SK-N-SH (cell line): Measurements from ENCODE around the gene DPEP3. TPM values are rescaled to one million over a fixed set of nuclear protein-coding genes. Genes with fewer than 3 reads are reported as not detected.
"Not testable (repeated sequence)": the region's sequence is repeated elsewhere in the genome, so short reads cannot be mapped to it uniquely, and the experiment has no call there.

Source experiments
- CTCF ChIA-PET: fragments of 300-600, 350-600 bp; formaldehyde crosslinking; extraction: SDS; loops from one replicate; lab custom pipeline; 2021; lab: Yijun Ruan, JAX
- POLR2A ChIA-PET: fragments of 350-600 bp; sonication (Branson Sonifier 250); formaldehyde crosslinking; extraction: SDS; loops from one replicate; lab custom pipeline; 2020; ENCODE audit warnings: antibody characterized with exemption, inconsistent platforms; lab: Yijun Ruan, JAX
- DNase-seq: peaks from one replicate; pipeline ENCODE4 v3.0.0; 2012
- H2AFZ ChIP-seq: fragments of 200-600 bp; sonication (generic); 2 replicates; pipeline ENCODE4 v1.8.1; 2016; ENCODE audit warnings: antibody characterized with exemption, mild to moderate bottlenecking, low read depth
- H3F3A ChIP-seq: fragments of 200-600 bp; sonication (generic); replicated peaks from 2 replicates; pipeline ENCODE3; 2016; ENCODE audit warnings: antibody characterized with exemption, mild to moderate bottlenecking; ENCODE audit not compliant: insufficient read depth
- H3K27ac ChIP-seq, 2 experiments: fragments of 200-500 bp in 1 of 2; fragments of 200-600 bp in 1 of 2; sonication (Bioruptor generic) in 1 of 2; sonication (generic), shearing (Covaris generic) in 1 of 2; 2 replicates each; pipeline versions ENCODE4 v1.5.1 to v1.6.1; 2014 to 2016; ENCODE audit warnings: low read depth in 2 of 2, inconsistent platforms in 1 of 2, low read length in 1 of 2, mild to moderate bottlenecking in 1 of 2, mixed read lengths in 1 of 2
- H3K27me3 ChIP-seq: fragments of 200-600 bp; sonication (generic), shearing (Covaris generic); 2 replicates; pipeline ENCODE4 v1.6.1; 2016; ENCODE audit warnings: mixed run types; ENCODE audit not compliant: insufficient read depth
- H3K36me3 ChIP-seq, 2 experiments: fragments of 200-500 bp in 1 of 2; fragments of 200-600 bp in 1 of 2; sonication (Bioruptor generic) in 1 of 2; sonication (generic) in 1 of 2; replicated peaks in 1 of 2; 2 replicates each; pipeline versions ENCODE3 to v1.5.1; 2014 to 2016; ENCODE audit warnings: low read length in 1 of 2, mild to moderate bottlenecking in 1 of 2; ENCODE audit not compliant: insufficient read depth in 2 of 2, control insufficient read depth in 1 of 2
- H3K4me1 ChIP-seq, 2 experiments: fragments of 200-500 bp in 1 of 2; fragments of 200-600 bp in 1 of 2; sonication (Bioruptor generic) in 1 of 2; sonication (generic), shearing (Covaris generic) in 1 of 2; 2 replicates each; pipeline versions ENCODE4 v1.5.1 to v1.6.1; 2014 to 2016; ENCODE audit warnings: low read depth in 1 of 2, low read length in 1 of 2, mixed run types in 1 of 2; ENCODE audit not compliant: insufficient read depth in 2 of 2, control insufficient read depth in 1 of 2
- H3K4me2 ChIP-seq: fragments of 200-600 bp; sonication (generic), shearing (Covaris generic); 2 replicates; pipeline ENCODE4 v1.6.1; 2017; ENCODE audit warnings: mixed run types
- H3K4me3 ChIP-seq, 2 experiments: fragments of 200-500 bp in 1 of 2; fragments of 200-600 bp in 1 of 2; sonication (Bioruptor generic) in 1 of 2; sonication (generic), shearing (Covaris generic) in 1 of 2; 2 replicates each; pipeline versions ENCODE4 v1.5.1 to v1.8.1; 2014 to 2016; ENCODE audit warnings: low read depth in 2 of 2, inconsistent platforms in 1 of 2, low read length in 1 of 2, mild to moderate bottlenecking in 1 of 2, mixed read lengths in 1 of 2, moderate library complexity in 1 of 2
- H3K79me2 ChIP-seq: fragments of 200-600 bp; sonication (generic); 2 replicates; pipeline ENCODE4 v1.8.1; 2017; ENCODE audit warnings: mild to moderate bottlenecking; ENCODE audit not compliant: insufficient read depth
- H3K9ac ChIP-seq: fragments of 200-600 bp; sonication (generic); 2 replicates; pipeline ENCODE4 v1.6.1; 2017; ENCODE audit warnings: mixed run types
- H3K9me2 ChIP-seq: fragments of 200-600 bp; sonication (generic); 2 replicates; pipeline ENCODE4 v1.6.1; 2017; ENCODE audit warnings: mixed run types
- H3K9me3 ChIP-seq: fragments of 200-600 bp; sonication (generic); 2 replicates; pipeline ENCODE4 v1.6.1; 2017; ENCODE audit warnings: mixed run types, mild to moderate bottlenecking, moderate library complexity
- H4K20me1 ChIP-seq: fragments of 200-600 bp; sonication (generic); 2 replicates; pipeline ENCODE4 v1.6.1; 2017; ENCODE audit warnings: mild to moderate bottlenecking, mixed run types; ENCODE audit not compliant: insufficient read depth
- FOXJ3 ChIP-seq: sonication (generic); formaldehyde crosslinking; IDR thresholded peaks from 2 replicates; pipeline ENCODE4 v1.5.1; 2020; ENCODE audit warnings: mild to moderate bottlenecking, missing genetic modification reagents
- MEF2A ChIP-seq: IDR thresholded peaks from 2 replicates; pipeline ENCODE4 v1.4.0; 2012; ENCODE audit warnings: low read depth, borderline replicate concordance
- NFIC ChIP-seq: IDR thresholded peaks from 2 replicates; pipeline ENCODE4 v1.4.0; 2012; ENCODE audit warnings: borderline replicate concordance
- POLR2AphosphoS5 ChIP-seq: IDR thresholded peaks from 2 replicates; pipeline ENCODE4 v1.6.1; 2012; ENCODE audit warnings: low read depth, low read length
- RAD21 ChIP-seq: IDR thresholded peaks from 2 replicates; pipeline ENCODE4 v1.6.1; 2012; ENCODE audit warnings: mild to moderate bottlenecking, low read length
- RCOR1 ChIP-seq: fragments of 150-350 bp; IDR thresholded peaks from 2 replicates; pipeline ENCODE4 v1.6.1; 2017; ENCODE audit warnings: antibody characterized with exemption, low read length
- SIN3A ChIP-seq: IDR thresholded peaks from 2 replicates; pipeline ENCODE4 v1.6.1; 2012; ENCODE audit warnings: low read depth, mild to moderate bottlenecking, low read length, moderate library complexity, borderline replicate concordance
- USF1 ChIP-seq: IDR thresholded peaks from 2 replicates; pipeline ENCODE4 v1.4.0; 2012; ENCODE audit warnings: low read depth, borderline replicate concordance
- YY1 ChIP-seq: IDR thresholded peaks from 2 replicates; pipeline ENCODE4 v1.4.0; 2012; ENCODE audit warnings: low read depth, mild to moderate bottlenecking
- WGBS: methylation state at CpG from one replicate; pipeline ENCODE4 v1.1.6; 2017; ENCODE audit warnings: low lambda C conversion rate; 5-methylcytosine and 5-hydroxymethylcytosine counted together
- polyA plus RNA-seq, 3 experiments: library from polyadenylated mRNA; depleted of rRNA; stranded (reverse); fragments of >200 nt; gene quantifications; 2 replicates each; pipeline ENCODE4 v1.2.3, GENCODE V29; 2012
- TF ChIP-seq, protein P1 (sequence below): IDR thresholded peaks from 2 replicates; pipeline ENCODE4 v1.6.1; 2012; ENCODE audit warnings: mild to moderate bottlenecking, low read depth, low read length, moderate library complexity

Gene DPEP3
- polyA plus RNA-seq, 1 of the 3 experiments (the other 2 are of a cell fraction) = not detected

DNA sequence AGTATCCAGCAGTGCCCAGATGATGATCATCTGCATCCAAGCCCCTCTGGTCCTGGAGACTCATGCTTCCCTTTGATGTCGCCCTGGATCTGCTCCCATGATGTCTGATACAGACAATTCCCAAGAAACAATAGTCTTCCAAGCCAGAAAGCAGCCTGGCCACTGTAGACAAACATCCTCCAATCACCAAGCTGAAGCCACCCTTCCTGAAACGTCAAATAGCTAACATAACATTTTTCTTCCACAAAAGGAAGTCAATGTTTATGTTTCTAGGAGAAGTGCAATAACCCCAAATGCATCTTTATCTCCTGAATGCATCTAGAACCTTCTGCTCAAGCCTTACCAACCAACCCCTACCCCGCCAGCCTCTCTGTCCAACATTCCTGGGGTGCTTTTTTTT is 20.2 kb upstream of the DPEP3 start:
- Histone ChIP-seq H3K27me3 (no peaks in the 10 kb centered on the region), H3K36me3 (no peaks in the 10 kb centered on the region), H3K9me2 (no peaks in the 10 kb centered on the region), H3K79me2 (no peaks in the 10 kb centered on the region), H2AFZ (no peak overlapping the region), H4K20me1 (no peaks in the 10 kb centered on the region), H3F3A (no peaks in the 10 kb centered on the region), H3K4me1 (no peaks in the 10 kb centered on the region), H3K27ac (no peak overlapping the region), H3K9me3 (no peaks in the 10 kb centered on the region), H3K9ac (no peak overlapping the region), H3K4me3 (no peak overlapping the region), H3K4me2 (no peak overlapping the region)
- TF ChIP-seq POLR2AphosphoS5 (no peak), MEF2A (no peak), FOXJ3 (CRISPR knock-in tag) (no peak)
- ChIA-PET CTCF (interaction anchor here (0.9 kb wide), 1 partner anchor 12 kb away, joined by 4 read pairs; no protein-coding TSS in a partner anchor), POLR2A (no interaction called here)
- no peak for DNase-seq
- 44% methylated on average over 3 of the region's 3 CpGs for WGBS

DNA sequence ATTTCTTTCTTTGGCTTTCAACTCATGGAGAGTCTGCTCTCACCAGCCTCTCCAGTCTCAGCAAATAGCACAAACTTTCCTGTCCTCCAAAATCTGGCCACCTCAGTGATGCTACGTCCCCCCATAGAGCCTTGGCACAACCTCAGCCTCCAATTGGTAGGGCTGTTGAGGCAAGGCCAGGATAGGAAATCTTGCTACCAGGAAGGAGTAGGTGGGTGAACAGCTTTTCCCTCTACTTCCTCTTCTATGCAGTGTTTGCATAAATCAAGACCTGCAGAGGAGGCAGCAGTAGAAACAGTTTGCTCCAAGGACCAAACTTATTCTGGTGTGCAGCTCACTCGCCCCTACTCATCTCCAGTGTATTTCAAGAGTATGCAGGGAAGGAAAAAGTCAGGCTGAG is 19.7 kb upstream of the DPEP3 start:
- Histone ChIP-seq H3K9me2 (no peaks in the 10 kb centered on the region), H3K79me2 (no peaks in the 10 kb centered on the region), H3K4me1 (no peaks in the 10 kb centered on the region), H3K9ac (no peak overlapping the region), H3K36me3 (no peaks in the 10 kb centered on the region), H4K20me1 (no peaks in the 10 kb centered on the region), H3K4me3 (no peak overlapping the region), H3K4me2 (no peak overlapping the region), H3K9me3 (no peaks in the 10 kb centered on the region), H3K27ac (no peak overlapping the region), H2AFZ (no peak overlapping the region), H3F3A (no peaks in the 10 kb centered on the region), H3K27me3 (no peaks in the 10 kb centered on the region)
- TF ChIP-seq USF1 (no peak), RAD21 (no peak), SIN3A (no peak), YY1 (no peak), NFIC (no peak), RCOR1 (no peak)
- TF ChIP-seq, protein P1, sequence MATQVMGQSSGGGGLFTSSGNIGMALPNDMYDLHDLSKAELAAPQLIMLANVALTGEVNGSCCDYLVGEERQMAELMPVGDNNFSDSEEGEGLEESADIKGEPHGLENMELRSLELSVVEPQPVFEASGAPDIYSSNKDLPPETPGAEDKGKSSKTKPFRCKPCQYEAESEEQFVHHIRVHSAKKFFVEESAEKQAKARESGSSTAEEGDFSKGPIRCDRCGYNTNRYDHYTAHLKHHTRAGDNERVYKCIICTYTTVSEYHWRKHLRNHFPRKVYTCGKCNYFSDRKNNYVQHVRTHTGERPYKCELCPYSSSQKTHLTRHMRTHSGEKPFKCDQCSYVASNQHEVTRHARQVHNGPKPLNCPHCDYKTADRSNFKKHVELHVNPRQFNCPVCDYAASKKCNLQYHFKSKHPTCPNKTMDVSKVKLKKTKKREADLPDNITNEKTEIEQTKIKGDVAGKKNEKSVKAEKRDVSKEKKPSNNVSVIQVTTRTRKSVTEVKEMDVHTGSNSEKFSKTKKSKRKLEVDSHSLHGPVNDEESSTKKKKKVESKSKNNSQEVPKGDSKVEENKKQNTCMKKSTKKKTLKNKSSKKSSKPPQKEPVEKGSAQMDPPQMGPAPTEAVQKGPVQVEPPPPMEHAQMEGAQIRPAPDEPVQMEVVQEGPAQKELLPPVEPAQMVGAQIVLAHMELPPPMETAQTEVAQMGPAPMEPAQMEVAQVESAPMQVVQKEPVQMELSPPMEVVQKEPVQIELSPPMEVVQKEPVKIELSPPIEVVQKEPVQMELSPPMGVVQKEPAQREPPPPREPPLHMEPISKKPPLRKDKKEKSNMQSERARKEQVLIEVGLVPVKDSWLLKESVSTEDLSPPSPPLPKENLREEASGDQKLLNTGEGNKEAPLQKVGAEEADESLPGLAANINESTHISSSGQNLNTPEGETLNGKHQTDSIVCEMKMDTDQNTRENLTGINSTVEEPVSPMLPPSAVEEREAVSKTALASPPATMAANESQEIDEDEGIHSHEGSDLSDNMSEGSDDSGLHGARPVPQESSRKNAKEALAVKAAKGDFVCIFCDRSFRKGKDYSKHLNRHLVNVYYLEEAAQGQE = no peak
- WGBS = 83% methylated on average over 2 of the region's 2 CpGs
- ChIA-PET POLR2A (no interaction called here), CTCF (interaction anchor here (0.9 kb wide), 1 partner anchor 13 kb away, joined by 4 read pairs; no protein-coding TSS in a partner anchor)
- DNase-seq = no peak

DNA sequence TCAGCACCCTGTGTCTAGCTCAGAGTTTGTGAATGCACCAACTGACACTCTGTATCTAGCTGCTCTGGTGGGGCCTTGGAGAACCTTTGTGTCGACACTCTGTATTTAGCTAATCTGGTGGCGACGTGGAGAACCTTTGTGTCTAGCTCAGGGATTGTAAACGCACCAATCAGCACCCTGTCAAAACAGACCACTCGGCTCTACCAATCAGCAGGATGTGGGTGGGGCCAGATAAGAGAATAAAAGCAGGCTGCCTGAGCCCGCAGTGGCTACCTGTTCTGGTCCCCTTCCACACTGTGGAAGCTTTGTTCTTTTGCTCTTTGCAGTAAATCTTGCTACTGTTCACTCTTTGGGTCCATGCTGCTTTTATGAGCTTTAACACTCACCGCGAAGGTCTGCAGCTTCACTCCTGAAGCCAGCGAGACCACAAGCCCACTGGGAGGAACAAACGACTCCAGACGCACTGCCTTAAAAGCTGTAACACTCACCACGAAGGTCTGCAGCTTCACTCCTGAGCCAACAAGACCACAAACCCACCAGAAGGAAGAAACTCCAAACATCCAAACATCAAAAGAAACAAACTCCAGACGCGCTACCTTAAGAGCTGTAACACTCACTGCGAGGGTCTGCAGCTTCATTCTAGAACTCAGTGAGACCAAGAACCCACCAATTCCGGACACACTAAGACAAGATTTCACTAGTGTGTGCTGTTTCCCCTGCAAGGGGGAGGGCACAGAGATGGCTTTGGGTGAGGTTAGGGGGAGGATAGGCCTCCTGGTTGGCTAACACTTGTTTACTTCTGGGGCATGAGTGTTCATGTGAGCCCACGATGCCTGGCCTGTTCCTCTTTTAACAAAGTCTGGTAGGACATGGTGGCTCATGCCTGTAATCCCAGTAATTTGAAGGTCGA is 18.7 kb upstream of the DPEP3 start, which contains the start of gene DPEP2:
TSS of gene DPEP2 (minus strand) at position 706 of the 910 bp plus-strand sequence. CDS start 6,272 bp downstream, outside the sequence.
- H3K4me1 ChIP-seq, POLR2A ChIA-PET, H3F3A ChIP-seq, H3K9me2 ChIP-seq, H3K36me3 ChIP-seq, H3K27me3 ChIP-seq, H3K4me3 ChIP-seq, H3K4me2 ChIP-seq, H3K9ac ChIP-seq, H3K79me2 ChIP-seq, H3K9me3 ChIP-seq, DNase-seq, H2AFZ ChIP-seq, H4K20me1 ChIP-seq, H3K27ac ChIP-seq: not testable (repeated sequence)
- CTCF ChIA-PET = interaction anchor here (1.1 kb wide), 1 partner anchor 9 kb away, joined by 3 read pairs; no protein-coding TSS in a partner anchor
- 75% methylated on average over 18 of the region's 18 CpGs for WGBS

- H3K9me2 ChIP-seq, H3K9ac ChIP-seq, DNase-seq, H3K27me3 ChIP-seq, H3F3A ChIP-seq, H3K4me3 ChIP-seq, POLR2A ChIA-PET, H3K9me3 ChIP-seq, H3K4me1 ChIP-seq, H4K20me1 ChIP-seq, H3K4me2 ChIP-seq, H2AFZ ChIP-seq, H3K36me3 ChIP-seq, H3K79me2 ChIP-seq, H3K27ac ChIP-seq: not testable (repeated sequence)
- WGBS = 91% methylated on average over 10 of the region's 36 CpGs
- CTCF ChIA-PET = interaction anchor here (1.1 kb wide), 2 partner anchors 10 to 42 kb away, joined by 3 read pairs; no protein-coding TSS in a partner anchor
Measured at GRCh38 chr16:67998231-67998778, 18.0 kb upstream of the DPEP3 start.
